Astrocyte (in vitro differentiated cells and primary cell): ENCODE data around the gene CFAP161. TPM values are rescaled to one million over a fixed set of nuclear protein-coding genes. Genes with fewer than 3 reads are reported as not detected.

ENCODE experiments used
- DNase-seq: peaks from one replicate; pipeline ENCODE4 v3.0.0-alpha.2; 2010; ENCODE audit warnings: low read depth
- FAIRE-seq: peaks from 2 replicates; lab custom pipeline; 2011; peaks lifted over from hg19 to GRCh38; lab: Jason Lieb, UNC
- H2AFZ ChIP-seq: 2 replicates; pipeline ENCODE4 v1.6.0; 2012; ENCODE audit warnings: low read depth, low read length, inconsistent platforms
- H3K27ac ChIP-seq: 2 replicates; pipeline ENCODE4 v1.5.1; 2011; ENCODE audit warnings: low read depth, low read length, inconsistent platforms
- H3K27me3 ChIP-seq: 2 replicates; pipeline ENCODE4 v1.6.0; 2011; ENCODE audit warnings: low read length, inconsistent platforms; ENCODE audit not compliant: insufficient read depth
- H3K36me3 ChIP-seq: 2 replicates; pipeline ENCODE4 v1.5.1; 2011; ENCODE audit warnings: low read length, inconsistent platforms; ENCODE audit not compliant: insufficient read depth
- H3K4me1 ChIP-seq: 2 replicates; pipeline ENCODE4 v1.5.1; 2011; ENCODE audit warnings: low read length, inconsistent platforms; ENCODE audit not compliant: insufficient read depth
- H3K4me2 ChIP-seq: 2 replicates; pipeline ENCODE4 v1.6.0; 2012; ENCODE audit warnings: low read length, inconsistent platforms
- H3K4me3 ChIP-seq: 2 replicates; pipeline ENCODE4 v1.5.1; 2011; ENCODE audit warnings: low read depth, mild to moderate bottlenecking, low read length, inconsistent platforms; ENCODE audit not compliant: insufficient read depth
- H3K79me2 ChIP-seq: 2 replicates; pipeline ENCODE4 v1.6.0; 2012; ENCODE audit warnings: mild to moderate bottlenecking, low read length, inconsistent platforms; ENCODE audit not compliant: insufficient read depth
- H3K9ac ChIP-seq: 2 replicates; pipeline ENCODE4 v1.6.0; 2012; ENCODE audit warnings: mild to moderate bottlenecking, low read length, inconsistent platforms
- H3K9me3 ChIP-seq: 2 replicates; pipeline ENCODE4 v1.5.1; 2012; ENCODE audit warnings: low read depth, mild to moderate bottlenecking, low read length, inconsistent platforms; ENCODE audit not compliant: insufficient read depth
- H4K20me1 ChIP-seq: 2 replicates; pipeline ENCODE4 v1.6.0; 2012; ENCODE audit warnings: low read length, inconsistent platforms; ENCODE audit not compliant: insufficient read depth
- H3K27ac Mint-ChIP-seq: one replicate; pipeline ENCODE4 v1.8.0; 2021; ENCODE audit warnings: mild to moderate bottlenecking, mixed read lengths; ENCODE audit not compliant: unreplicated experiment
- H3K27me3 Mint-ChIP-seq: one replicate; pipeline ENCODE4 v1.8.0; 2021; ENCODE audit warnings: low read depth, mixed read lengths; ENCODE audit not compliant: unreplicated experiment
- H3K36me3 Mint-ChIP-seq: one replicate; pipeline ENCODE4 v1.8.0; 2021; ENCODE audit warnings: low read depth, mixed read lengths; ENCODE audit not compliant: unreplicated experiment
- H3K4me1 Mint-ChIP-seq: one replicate; pipeline ENCODE4 v1.8.0; 2021; ENCODE audit warnings: low read depth, mixed read lengths; ENCODE audit not compliant: unreplicated experiment
- H3K4me3 Mint-ChIP-seq: one replicate; pipeline ENCODE4 v1.8.0; 2021; ENCODE audit warnings: mild to moderate bottlenecking, moderate library complexity, mixed read lengths; ENCODE audit not compliant: unreplicated experiment
- H3K9me3 Mint-ChIP-seq: one replicate; pipeline ENCODE4 v1.8.0; 2021; ENCODE audit warnings: mild to moderate bottlenecking, mixed read lengths; ENCODE audit not compliant: unreplicated experiment
- EZH2 ChIP-seq: IDR thresholded peaks from 2 replicates; pipeline ENCODE4 v1.6.1; 2012; ENCODE audit warnings: mild to moderate bottlenecking, low read length, inconsistent platforms; ENCODE audit not compliant: insufficient read depth
- total RNA-seq: library from RNA; stranded (reverse); gene quantifications from 2 replicates; pipeline ENCODE4 v1.2.1, GENCODE V29; 2021
- TF ChIP-seq, protein P1 (sequence below): IDR thresholded peaks from 2 replicates; pipeline ENCODE4 v1.5.1; 2011; ENCODE audit warnings: low read depth, mild to moderate bottlenecking, inconsistent platforms, low read length, moderate library complexity; ENCODE audit not compliant: insufficient read depth

Gene CFAP161
- total RNA-seq, 1 donor from 2014 or later, result 0.27 TPM

DNA sequence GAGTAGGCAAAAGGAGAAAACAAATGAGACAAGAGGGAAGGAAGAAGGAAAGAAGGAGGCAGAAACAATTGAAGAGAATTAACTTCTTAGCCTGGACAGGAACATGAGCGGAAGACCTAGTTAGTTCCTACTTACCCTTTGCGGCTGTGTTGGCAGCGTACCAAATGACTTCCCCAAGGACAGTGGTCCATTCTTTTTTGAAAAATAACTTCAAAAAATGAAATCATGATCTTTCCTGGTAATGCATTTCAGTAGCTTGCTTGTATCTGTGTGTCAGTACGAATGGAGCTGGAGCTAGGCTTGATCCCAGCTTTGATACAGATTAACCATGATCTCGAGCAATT, 41.5 kb upstream of the CFAP161 start:
- Histone ChIP-seq H3K79me2 (no peaks in the 10 kb centered on the region), H3K36me3 (no peaks in the 10 kb centered on the region), H3K4me3 (no peak overlapping the region), H3K27ac (peak overlapping the region; percentile 88), H3K27me3 (no peaks in the 10 kb centered on the region), H3K4me1 (peaks cover 14% of the 10 kb centered on the region), H3K4me2 (peak overlapping the region; percentile 79), H3K9me3 (no peaks in the 10 kb centered on the region), H2AFZ (peak overlapping the region; percentile 30), H3K9ac (peak overlapping the region; percentile 67), H4K20me1 (no peaks in the 10 kb centered on the region)
- Mint-ChIP-seq H3K9me3 (no peaks in the 10 kb centered on the region), H3K27ac (peak overlapping the region; percentile 93), H3K27me3 (peaks cover 5% of the 10 kb centered on the region), H3K4me1 (peaks cover 15% of the 10 kb centered on the region), H3K4me3 (no peak overlapping the region), H3K36me3 (no peaks in the 10 kb centered on the region)
- FAIRE-seq (no peak), DNase-seq (no peak)
- TF ChIP-seq, protein P1, sequence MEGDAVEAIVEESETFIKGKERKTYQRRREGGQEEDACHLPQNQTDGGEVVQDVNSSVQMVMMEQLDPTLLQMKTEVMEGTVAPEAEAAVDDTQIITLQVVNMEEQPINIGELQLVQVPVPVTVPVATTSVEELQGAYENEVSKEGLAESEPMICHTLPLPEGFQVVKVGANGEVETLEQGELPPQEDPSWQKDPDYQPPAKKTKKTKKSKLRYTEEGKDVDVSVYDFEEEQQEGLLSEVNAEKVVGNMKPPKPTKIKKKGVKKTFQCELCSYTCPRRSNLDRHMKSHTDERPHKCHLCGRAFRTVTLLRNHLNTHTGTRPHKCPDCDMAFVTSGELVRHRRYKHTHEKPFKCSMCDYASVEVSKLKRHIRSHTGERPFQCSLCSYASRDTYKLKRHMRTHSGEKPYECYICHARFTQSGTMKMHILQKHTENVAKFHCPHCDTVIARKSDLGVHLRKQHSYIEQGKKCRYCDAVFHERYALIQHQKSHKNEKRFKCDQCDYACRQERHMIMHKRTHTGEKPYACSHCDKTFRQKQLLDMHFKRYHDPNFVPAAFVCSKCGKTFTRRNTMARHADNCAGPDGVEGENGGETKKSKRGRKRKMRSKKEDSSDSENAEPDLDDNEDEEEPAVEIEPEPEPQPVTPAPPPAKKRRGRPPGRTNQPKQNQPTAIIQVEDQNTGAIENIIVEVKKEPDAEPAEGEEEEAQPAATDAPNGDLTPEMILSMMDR, result no peak
- TF ChIP-seq EZH2, result no peak

DNA sequence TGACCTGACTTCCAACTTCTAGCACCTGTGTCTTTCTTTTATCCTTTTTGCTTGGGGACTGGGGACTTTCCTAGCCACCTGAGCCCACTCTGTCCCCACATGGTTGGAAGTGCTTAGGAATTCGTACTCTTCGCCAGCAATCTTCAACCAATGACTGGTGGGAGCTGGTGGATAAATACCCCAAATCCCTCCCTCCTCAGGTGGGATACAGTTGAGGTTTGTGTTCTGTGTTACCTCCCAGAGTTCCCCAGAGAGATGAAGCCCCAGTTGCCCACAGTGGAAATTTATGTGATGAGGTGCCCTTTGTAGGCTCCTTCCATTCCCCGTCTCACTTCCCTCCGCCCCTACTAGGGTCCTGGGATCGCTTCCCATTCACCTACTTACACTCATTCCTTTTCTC, 40.1 kb upstream of the CFAP161 start:
- Histone ChIP-seq H3K27me3 (no peaks in the 10 kb centered on the region), H3K9me3 (no peaks in the 10 kb centered on the region), H3K4me1 (peaks cover 14% of the 10 kb centered on the region), H3K79me2 (no peaks in the 10 kb centered on the region), H4K20me1 (no peaks in the 10 kb centered on the region), H3K9ac (no peak overlapping the region), H3K36me3 (no peaks in the 10 kb centered on the region), H3K4me2 (no peak overlapping the region), H3K4me3 (no peak overlapping the region), H2AFZ (no peak overlapping the region), H3K27ac (no peak overlapping the region)
- H3K27me3 Mint-ChIP-seq, result peaks cover 7% of the 10 kb centered on the region
- peaks cover 15% of the 10 kb centered on the region for H3K4me1 Mint-ChIP-seq
- H3K4me3 Mint-ChIP-seq, result no peak overlapping the region
- TF ChIP-seq EZH2, result no peak
- TF ChIP-seq, protein P1, result no peak
- DNase-seq, result no peak
- no peaks in the 10 kb centered on the region for H3K9me3 Mint-ChIP-seq
- no peaks in the 10 kb centered on the region for H3K36me3 Mint-ChIP-seq
- no peak overlapping the region for H3K27ac Mint-ChIP-seq
- no peak for FAIRE-seq

DNA sequence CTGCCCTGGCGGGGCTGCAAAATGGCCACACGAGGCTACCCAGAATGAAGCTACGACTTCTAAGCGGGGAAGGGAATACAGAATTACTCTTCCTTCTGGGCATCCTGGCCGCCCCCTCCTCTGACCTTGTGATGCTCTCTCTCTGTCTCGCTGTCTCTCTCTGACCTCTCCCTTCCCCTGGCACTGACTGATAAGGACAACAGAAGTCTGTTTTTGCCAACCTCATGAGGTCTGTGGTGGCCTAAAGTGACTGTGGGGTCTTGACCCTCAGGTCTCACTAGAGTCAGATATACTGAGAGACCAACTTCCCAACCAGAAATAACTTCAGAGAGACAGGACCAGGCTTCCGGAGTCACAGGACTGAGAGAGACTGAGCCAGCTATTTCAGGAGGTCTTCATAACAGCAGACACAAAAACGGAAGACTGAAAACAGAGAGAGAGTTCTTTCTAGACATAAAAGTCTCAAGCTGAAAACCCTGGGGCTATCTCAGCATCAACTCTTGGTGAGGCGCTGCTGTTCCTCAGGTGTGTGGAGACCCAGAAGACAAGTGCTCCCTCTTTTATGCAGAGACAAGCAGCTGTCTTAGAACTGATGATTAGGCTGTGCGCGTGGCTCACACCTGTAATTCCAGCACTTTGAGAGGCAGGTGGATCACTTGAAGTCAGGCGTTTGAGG, 38.2 kb upstream of the CFAP161 start:
- H3K36me3 ChIP-seq, result no peaks in the 10 kb centered on the region
- peaks cover 15% of the 10 kb centered on the region for H3K4me1 Mint-ChIP-seq

More for the DNA sequence above, 38.2 kb upstream of the CFAP161 start:
- Mint-ChIP-seq H3K27ac (no peak overlapping the region), H3K4me3 (no peak overlapping the region), H3K36me3 (no peaks in the 10 kb centered on the region), H3K27me3 (peaks cover 7% of the 10 kb centered on the region), H3K9me3 (no peaks in the 10 kb centered on the region)
- H3K4me1 ChIP-seq, result peaks cover 14% of the 10 kb centered on the region
- no peaks in the 10 kb centered on the region for H4K20me1 ChIP-seq
- no peak overlapping the region for H2AFZ ChIP-seq
- no peaks in the 10 kb centered on the region for H3K27me3 ChIP-seq
- no peak overlapping the region for H3K27ac ChIP-seq
- no peaks in the 10 kb centered on the region for H3K79me2 ChIP-seq
- no peaks in the 10 kb centered on the region for H3K9me3 ChIP-seq
- H3K4me2 ChIP-seq, result no peak overlapping the region
- TF ChIP-seq, protein P1, result no peak
- TF ChIP-seq EZH2, result no peak
- no peak overlapping the region for H3K9ac ChIP-seq
- H3K4me3 ChIP-seq, result no peak overlapping the region
- no peak for DNase-seq
- FAIRE-seq, result no peak
